Hepatocyte (in vitro differentiated cells): ENCODE measurements around the gene RAPGEF4.

Source experiments
- EZH2 ChIP-seq: fragments of 200-600 bp; sonication (generic); IDR thresholded peaks from 2 replicates; pipeline ENCODE4 v1.6.1; 2016; ENCODE audit warnings: antibody characterized with exemption, mild to moderate bottlenecking, borderline replicate concordance
- EZH2phosphoT487 ChIP-seq: fragments of 200-600 bp; sonication (generic); IDR thresholded peaks from one replicate; pipeline ENCODE4 v1.6.1; 2018; ENCODE audit warnings: antibody characterized with exemption, mild to moderate bottlenecking, low read depth, moderate library complexity; ENCODE audit not compliant: unreplicated experiment, severe bottlenecking
- TF ChIP-seq, protein P1 (sequence below): fragments of 200-600 bp; sonication (generic); IDR thresholded peaks from 2 replicates; pipeline ENCODE4 v1.5.1; 2016; ENCODE audit warnings: antibody characterized with exemption, mild to moderate bottlenecking; ENCODE audit not compliant: poor library complexity

DNA sequence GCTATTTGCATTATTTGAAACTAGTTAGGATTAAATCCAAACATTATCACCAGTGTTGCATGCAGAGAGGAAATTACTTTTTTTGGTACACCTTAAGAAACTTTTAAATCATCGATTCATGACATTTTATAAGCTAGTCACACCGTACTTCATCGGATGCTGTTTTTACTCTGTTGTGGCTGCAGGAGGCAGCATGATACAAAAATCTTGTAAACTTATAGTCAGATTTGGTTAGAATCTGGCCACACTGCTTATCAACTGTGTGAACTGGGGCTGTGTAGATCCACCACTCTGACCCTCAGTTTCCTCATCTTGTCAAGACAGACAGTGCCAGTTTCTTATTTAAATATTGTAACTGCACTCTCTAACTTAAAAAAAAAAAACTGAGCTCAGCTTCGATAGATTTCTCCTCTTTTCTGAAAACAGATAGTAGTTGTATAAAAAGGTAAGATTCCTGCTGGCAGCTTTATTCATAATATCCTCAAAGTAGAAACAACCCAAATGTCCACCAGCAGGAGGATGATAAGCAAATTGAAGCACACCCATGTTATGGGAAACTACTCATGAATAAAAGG, 77.8 kb downstream of the RAPGEF4 start:
- TF ChIP-seq EZH2: no peak
- TF ChIP-seq, protein P1, sequence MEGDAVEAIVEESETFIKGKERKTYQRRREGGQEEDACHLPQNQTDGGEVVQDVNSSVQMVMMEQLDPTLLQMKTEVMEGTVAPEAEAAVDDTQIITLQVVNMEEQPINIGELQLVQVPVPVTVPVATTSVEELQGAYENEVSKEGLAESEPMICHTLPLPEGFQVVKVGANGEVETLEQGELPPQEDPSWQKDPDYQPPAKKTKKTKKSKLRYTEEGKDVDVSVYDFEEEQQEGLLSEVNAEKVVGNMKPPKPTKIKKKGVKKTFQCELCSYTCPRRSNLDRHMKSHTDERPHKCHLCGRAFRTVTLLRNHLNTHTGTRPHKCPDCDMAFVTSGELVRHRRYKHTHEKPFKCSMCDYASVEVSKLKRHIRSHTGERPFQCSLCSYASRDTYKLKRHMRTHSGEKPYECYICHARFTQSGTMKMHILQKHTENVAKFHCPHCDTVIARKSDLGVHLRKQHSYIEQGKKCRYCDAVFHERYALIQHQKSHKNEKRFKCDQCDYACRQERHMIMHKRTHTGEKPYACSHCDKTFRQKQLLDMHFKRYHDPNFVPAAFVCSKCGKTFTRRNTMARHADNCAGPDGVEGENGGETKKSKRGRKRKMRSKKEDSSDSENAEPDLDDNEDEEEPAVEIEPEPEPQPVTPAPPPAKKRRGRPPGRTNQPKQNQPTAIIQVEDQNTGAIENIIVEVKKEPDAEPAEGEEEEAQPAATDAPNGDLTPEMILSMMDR: peak; percentile 61
- TF ChIP-seq EZH2phosphoT487: no peak
